Measurements from ENCODE around the gene ERC2.

Gene ERC2

GRCh38 chr3:55723653-55724406, 744.4 kb downstream of the ERC2 start:
- DNase-seq, result no peak

DNA sequence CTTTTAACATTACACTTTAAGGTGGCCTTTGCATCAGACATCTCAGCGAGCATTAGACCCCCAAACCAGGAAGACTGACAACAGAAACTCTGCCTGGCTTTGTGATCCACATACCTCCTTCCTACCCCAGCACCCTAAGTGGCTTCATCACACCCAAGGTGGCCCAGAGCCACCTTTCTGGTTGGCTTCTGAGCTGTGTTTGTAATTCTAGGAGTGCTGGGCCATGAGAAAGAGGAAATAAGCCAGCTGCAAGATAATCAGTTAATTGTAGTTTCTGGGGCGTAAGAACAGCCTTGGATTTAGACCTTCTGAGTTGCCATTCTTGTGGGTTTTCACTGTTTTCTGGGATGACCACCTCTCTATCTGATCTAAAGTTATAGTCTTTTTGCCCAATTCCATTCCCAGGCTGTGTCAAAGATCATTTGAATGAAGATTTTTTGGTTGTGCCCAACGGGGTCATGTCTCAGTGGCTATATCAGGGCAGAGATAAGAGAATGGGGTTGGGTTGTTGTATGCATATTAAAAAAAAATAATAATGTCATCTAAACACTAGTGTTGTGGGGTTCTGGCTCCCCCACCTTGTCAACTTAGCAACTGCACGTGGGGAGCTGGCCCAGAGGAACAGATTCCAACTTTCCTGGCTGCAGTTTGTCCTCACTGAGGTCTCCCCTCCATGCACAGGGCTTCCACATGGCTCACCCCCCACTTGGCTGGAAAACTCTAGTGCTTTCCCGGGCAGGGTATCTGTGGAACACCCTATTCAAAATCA, 746.4 kb downstream of the ERC2 start:
- no peak for DNase-seq

- DNase-seq, result no peak
These were observed 747.7 kb downstream of the ERC2 start for GRCh38 chr3:55720614-55721013.

DNA sequence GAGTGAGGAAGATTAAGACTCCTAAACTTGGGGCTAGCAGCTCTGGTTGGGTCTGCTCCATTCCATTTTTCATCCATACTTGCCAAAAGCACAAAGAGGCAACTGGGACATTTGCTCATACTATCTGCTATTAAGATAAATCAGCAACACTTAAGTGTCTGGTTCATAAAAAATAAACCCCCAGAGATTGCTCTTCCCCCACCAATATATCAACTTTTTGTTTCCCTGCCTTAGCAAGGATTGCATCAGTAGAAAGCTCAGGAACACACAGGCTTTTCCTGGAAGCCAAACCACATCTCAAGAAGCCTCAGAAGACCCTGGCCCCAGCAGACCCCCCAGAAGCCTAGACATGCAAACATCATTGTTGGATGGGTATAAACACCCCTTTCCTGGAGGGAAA, 748.8 kb downstream of the ERC2 start:
- no peak for DNase-seq

DNA sequence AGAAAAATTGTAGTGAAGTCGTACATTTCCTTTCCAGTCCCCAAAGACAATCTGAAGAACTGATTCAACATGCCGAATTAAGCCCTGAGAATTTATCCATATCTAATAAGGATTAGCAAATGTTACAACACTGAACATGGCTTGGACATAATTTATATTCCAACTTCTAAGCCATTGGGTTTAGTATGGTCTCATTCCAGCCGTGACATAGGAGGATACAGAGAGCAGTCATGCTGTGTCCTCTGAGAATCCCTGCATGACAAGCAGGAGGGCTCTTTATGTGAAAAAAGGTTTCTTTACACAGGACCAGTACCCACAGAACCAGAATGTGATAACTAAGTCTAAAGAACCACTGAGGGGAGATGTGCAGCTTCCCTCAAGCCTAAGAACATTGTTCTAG, 749.3 kb downstream of the ERC2 start:
- DNase-seq, result no peak

GRCh38 chr3:55718521-55718921, 749.7 kb downstream of the ERC2 start:
- no peak for DNase-seq

DNA sequence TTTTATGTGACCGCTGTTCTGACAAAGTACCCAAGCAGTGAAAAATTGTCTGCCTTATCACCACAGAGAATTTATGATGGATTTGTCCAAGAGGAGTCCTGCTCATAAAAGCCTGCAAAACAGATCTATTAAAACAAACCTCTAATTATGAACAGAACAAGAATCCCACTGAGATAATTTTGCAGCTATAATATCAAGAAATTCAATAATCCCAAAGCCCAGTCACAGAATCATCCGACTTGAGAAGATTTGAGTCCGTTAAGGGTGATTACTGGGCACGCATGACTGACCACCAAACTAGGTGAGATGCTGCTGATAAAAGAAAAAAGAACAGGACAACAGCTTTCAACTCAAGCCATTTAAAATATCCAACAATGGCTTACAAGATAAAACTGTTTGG, 750.2 kb downstream of the ERC2 start:
- DNase-seq, result no peak

- DNase-seq, result no peak
These were observed 750.8 kb downstream of the ERC2 start for GRCh38 chr3:55717481-55717880.

- DNase-seq, result no peak
These were observed 751.5 kb downstream of the ERC2 start for GRCh38 chr3:55716611-55717225.

GRCh38 chr3:55716044-55716443, 752.2 kb downstream of the ERC2 start:
- DNase-seq, result no peak

- no peak for DNase-seq
These were observed 754.2 kb downstream of the ERC2 start for GRCh38 chr3:55714057-55714456.

DNA sequence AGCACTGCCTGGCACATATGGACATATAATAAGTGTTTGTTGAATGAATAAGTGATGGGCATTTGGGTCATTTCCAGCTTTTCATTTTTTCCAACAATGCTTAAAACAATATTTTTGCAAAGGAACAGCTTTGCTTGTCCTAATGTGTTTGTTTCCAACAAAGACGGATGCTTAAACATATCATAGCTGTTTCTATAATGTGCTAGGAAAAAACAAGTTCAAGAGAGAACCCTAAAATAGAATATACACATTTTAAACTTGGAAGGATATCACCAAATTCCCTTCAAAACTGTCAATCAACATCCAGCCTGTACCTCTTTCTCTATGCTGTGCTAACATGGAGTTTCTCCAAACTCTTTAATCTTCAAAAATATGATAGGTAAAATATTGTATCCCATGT, 756.6 kb downstream of the ERC2 start:
- DNase-seq, result no peak

DNA sequence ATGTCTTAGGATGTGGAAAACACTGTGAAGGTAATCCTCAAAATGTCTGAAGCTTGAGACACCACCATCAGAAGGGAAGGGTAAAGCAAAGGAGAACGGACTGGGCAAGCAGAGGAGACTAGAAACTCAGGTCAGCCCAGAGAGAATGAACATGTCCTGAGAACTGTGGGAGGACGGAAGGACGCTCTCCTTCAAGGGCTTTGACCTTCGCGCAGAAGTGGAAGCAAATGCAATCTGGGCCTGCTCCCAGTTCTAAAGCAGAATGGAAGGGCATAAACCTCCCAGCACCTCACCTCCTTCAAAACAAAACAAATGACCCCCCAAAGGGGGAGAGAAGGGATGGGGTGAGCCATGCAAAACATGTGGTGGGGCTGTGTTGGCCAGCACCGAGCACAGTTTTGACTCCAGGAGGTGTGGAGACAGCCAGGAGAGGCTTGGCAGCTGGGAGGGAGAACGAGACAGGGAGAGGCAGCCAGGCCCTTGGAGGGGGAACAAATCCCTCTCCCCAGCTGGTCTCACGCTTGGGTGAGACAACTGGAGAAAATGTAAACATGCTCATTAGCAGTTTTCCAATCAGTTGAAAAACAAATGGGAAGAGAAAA, 758.8 kb downstream of the ERC2 start:
- DNase-seq, result no peak

DNA sequence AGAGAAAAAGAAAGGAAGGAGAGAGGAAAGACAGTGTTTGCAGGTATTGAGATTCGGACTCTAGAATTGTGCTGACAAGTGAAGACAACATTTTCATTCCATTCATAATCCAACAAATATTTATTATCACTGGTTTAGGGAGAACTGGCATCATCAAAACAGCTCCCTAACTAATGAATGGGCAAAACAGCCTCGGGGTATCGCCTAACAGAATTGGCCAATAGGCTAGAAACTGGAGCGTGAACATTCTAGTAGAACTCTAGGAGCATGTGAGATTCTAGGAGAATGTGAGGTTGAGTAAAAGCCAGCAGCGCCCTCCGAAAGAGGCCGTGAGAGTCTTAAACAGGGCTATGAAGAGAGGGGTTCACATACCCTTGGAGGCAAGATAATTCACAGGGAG, 759.3 kb downstream of the ERC2 start:
- DNase-seq, result no peak

- no peak for DNase-seq
These were observed 760.0 kb downstream of the ERC2 start for GRCh38 chr3:55708242-55708641.

- no peak for DNase-seq
These were observed 763.7 kb downstream of the ERC2 start for GRCh38 chr3:55704521-55704920.

DNA sequence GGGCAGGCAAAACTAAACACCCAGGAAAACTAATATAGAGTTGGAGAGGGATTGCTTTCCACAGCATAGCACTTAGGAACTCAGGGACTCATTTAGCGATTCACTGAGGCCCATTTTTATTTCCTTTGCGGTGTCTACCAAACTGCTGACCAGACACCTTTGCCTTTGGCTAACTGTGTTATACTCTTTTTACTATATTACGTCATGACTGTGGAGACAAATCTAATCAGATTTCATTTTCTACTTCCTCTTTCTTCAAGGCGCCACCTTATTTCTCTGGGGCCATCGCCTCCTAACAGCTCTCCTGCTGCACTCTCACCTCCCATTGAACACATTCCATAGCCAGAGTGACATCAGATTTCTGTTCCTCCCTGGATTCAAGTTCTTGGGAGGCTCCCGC, 765.4 kb downstream of the ERC2 start:
- no peak for DNase-seq

- no peak for DNase-seq
These were observed 766.3 kb downstream of the ERC2 start for GRCh38 chr3:55701997-55702396.

GRCh38 chr3:55698831-55699230, 769.4 kb downstream of the ERC2 start:
- DNase-seq, result no peak

- DNase-seq, result no peak
These were observed 770.9 kb downstream of the ERC2 start for GRCh38 chr3:55697177-55697865.

GRCh38 chr3:55692957-55693558, 775.2 kb downstream of the ERC2 start:
- no peak for DNase-seq

- DNase-seq, result no peak
These were observed 775.8 kb downstream of the ERC2 start for GRCh38 chr3:55692295-55692956.

Data from CD4-positive, alpha-beta T cell treated with Interleukin-17A for 1 hour (primary cell).